ENCODE data around the gene SEZ6. TPM values are rescaled to one million over a fixed set of nuclear protein-coding genes. Genes with fewer than 3 reads are reported as not detected.

The SEZ6 gene
- total RNA-seq, 3 donors from 2014 or later (not counting 1 experiment from before 2014, with no cell fraction given), result 0.33 to 1.4 (median 0.97) TPM

DNA sequence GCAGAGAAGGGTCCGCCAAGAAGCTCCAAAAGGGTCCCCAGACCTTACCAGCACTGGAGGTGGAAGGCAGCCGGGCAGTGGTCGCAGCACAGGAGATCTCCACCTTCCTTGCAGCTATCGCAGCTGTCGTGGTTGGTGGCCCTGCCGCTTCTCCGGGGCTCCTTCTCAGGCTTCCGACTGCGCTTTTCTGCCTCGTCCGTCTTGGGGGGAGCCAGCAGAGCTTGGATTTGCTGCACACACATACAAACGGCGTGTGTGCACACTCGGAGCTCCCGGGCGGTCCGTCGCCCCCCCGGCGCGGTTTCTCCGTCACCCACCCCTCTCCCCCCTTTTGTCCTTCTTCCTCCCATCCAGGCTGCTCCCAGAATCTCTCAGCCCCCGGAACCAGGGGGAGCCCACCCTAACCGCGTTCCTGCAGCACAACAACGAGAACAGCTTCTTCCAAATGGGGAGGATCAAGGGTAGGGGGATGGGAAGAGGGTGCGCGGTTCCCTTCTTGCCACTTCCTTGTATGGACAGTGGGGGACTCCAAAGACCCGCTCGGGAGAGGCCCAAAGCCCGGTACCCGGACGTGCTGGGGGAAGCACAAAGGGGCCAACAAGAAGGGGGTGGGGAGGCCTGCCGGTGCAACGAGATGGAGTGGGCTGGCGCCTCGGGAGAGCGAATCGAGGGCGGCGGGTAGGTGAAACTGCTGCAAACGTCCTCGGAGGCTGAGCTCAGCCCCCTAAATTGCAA lies 55.6 kb downstream of the SEZ6 start:
- intact Hi-C loops (cut with micrococcal nuclease), result loop anchor here (5.0 kb wide), 1 partner anchor 167 kb away; no protein-coding TSS in a partner anchor
- DNase-seq, result peak; percentile 62 to 76

GRCh38 chr17:28949185-28950016 lies 56.4 kb downstream of the SEZ6 start:
- H3K36me3 Mint-ChIP-seq, result no peaks in the 10 kb centered on the region
- ATAC-seq (no peak), DNase-seq (peak; percentile 63 to 69)
- no peak for TF ChIP-seq CTCF (IDR thresholded peaks at IDR 0.05)
- H3K27me3 ChIP-seq (ENCODE audit: control insufficient read depth, insufficient read depth, low read length), result no peaks in the 10 kb centered on the region
- no peaks in the 10 kb centered on the region for H3K27me3 Mint-ChIP-seq (ENCODE audit: low read depth in 2 of 2)
- H3K27ac Mint-ChIP-seq, result no peak overlapping the region
- intact Hi-C loops (cut with micrococcal nuclease), result loop anchor here (1.0 to 5.0 kb wide), 2 partner anchors 23 to 168 kb away; no protein-coding TSS in a partner anchor
- no peaks in the 10 kb centered on the region for H3K36me3 ChIP-seq (ENCODE audit: control insufficient read depth, insufficient read depth, low read length)
- H3K27ac ChIP-seq (ENCODE audit: low read length), result peak overlapping the region; percentile 92
- H3K4me3 Mint-ChIP-seq, result peak overlapping the region; percentile 95
- H3K9me3 Mint-ChIP-seq, result no peaks in the 10 kb centered on the region
- under 1% methylated on average over 61 of the region's 61 CpGs for WGBS (ENCODE audit: insufficient coverage)
- peaks cover 48% of the 10 kb centered on the region for H3K4me1 ChIP-seq (ENCODE audit: control insufficient read depth, insufficient read depth, low read length)
- no peaks in the 10 kb centered on the region for H3K9me3 ChIP-seq (ENCODE audit: control insufficient read depth, insufficient read depth, low read length)
- peaks cover 37 to 45% of the 10 kb centered on the region in 2 donors for H3K4me1 Mint-ChIP-seq
- H3K4me3 ChIP-seq (ENCODE audit: low read length), result peak overlapping the region; percentile 76

More for the DNA sequence above, 55.6 kb downstream of the SEZ6 start:
- Histone ChIP-seq H3K27ac (ENCODE audit: low read length) (peak overlapping the region; percentile 92), H3K36me3 (ENCODE audit: control insufficient read depth, insufficient read depth, low read length) (no peaks in the 10 kb centered on the region), H3K27me3 (ENCODE audit: control insufficient read depth, insufficient read depth, low read length) (no peaks in the 10 kb centered on the region), H3K4me3 (ENCODE audit: low read length) (peak overlapping the region; percentile 76), H3K4me1 (ENCODE audit: control insufficient read depth, insufficient read depth, low read length) (peaks cover 42% of the 10 kb centered on the region), H3K9me3 (ENCODE audit: control insufficient read depth, insufficient read depth, low read length) (no peaks in the 10 kb centered on the region)
- ATAC-seq, result peak in 1 of 3 donors; percentile 3
- no peak for TF ChIP-seq CTCF (IDR thresholded peaks at IDR 0.05)
- Mint-ChIP-seq H3K9me3 (no peaks in the 10 kb centered on the region), H3K4me1 (peaks cover 29 to 37% of the 10 kb centered on the region in 2 donors), H3K27me3 (ENCODE audit: low read depth in 2 of 2) (no peaks in the 10 kb centered on the region), H3K36me3 (no peaks in the 10 kb centered on the region), H3K27ac (no peak overlapping the region), H3K4me3 (peak overlapping the region; percentile 95)
- under 1% methylated on average over 43 of the region's 43 CpGs for WGBS (ENCODE audit: insufficient coverage)

- no peaks in the 10 kb centered on the region for H3K9me3 Mint-ChIP-seq
- WGBS (ENCODE audit: insufficient coverage), result 0% methylated on average over 15 of the region's 15 CpGs
- Histone ChIP-seq H3K9me3 (ENCODE audit: control insufficient read depth, insufficient read depth, low read length) (no peaks in the 10 kb centered on the region), H3K4me1 (ENCODE audit: control insufficient read depth, insufficient read depth, low read length) (peaks cover 48% of the 10 kb centered on the region), H3K4me3 (ENCODE audit: low read length) (peak overlapping the region; percentile 76), H3K27me3 (ENCODE audit: control insufficient read depth, insufficient read depth, low read length) (no peaks in the 10 kb centered on the region), H3K36me3 (ENCODE audit: control insufficient read depth, insufficient read depth, low read length) (peaks cover 5% of the 10 kb centered on the region), H3K27ac (ENCODE audit: low read length) (peak overlapping the region; percentile 92)
- intact Hi-C loops (cut with micrococcal nuclease), result loop anchor here (1.0 kb wide), 1 partner anchor 23 kb away; no protein-coding TSS in a partner anchor
- no peak overlapping the region for H3K27ac Mint-ChIP-seq
- H3K4me3 Mint-ChIP-seq, result peak overlapping the region; percentile 95
- DNase-seq (no peak), ATAC-seq (no peak)
- H3K36me3 Mint-ChIP-seq, result no peaks in the 10 kb centered on the region
- H3K4me1 Mint-ChIP-seq, result peaks cover 43 to 49% of the 10 kb centered on the region in 2 donors
- TF ChIP-seq CTCF (IDR thresholded peaks at IDR 0.05), result no peak
- H3K27me3 Mint-ChIP-seq (ENCODE audit: low read depth in 2 of 2), result no peaks in the 10 kb centered on the region
Measured at GRCh38 chr17:28948873-28949184, 57.0 kb downstream of the SEZ6 start.
